WERI-Rb-1 (cell line): ENCODE results near the gene CD99.
"Not testable (repeated sequence)": the region's sequence is repeated elsewhere in the genome, so short reads cannot be mapped to it uniquely, and the experiment has no call there.

Experiments used
- DNase-seq: peaks from one replicate; pipeline ENCODE4 v3.0.0-alpha.2; 2020
- H3K27ac ChIP-seq: fragments of 250-450 bp; sonication (Bioruptor Pico); 2 replicates; pipeline ENCODE4 v1.5.1; 2020; ENCODE audit warnings: mild to moderate bottlenecking, moderate library complexity
- H3K27me3 ChIP-seq: fragments of 250-450 bp; sonication (Bioruptor Pico); 2 replicates; pipeline ENCODE4 v1.5.1; 2021; ENCODE audit warnings: mild to moderate bottlenecking, low read depth, moderate library complexity; ENCODE audit not compliant: insufficient read depth, severe bottlenecking
- H3K36me3 ChIP-seq: fragments of 250-450 bp; sonication (Bioruptor Pico); 2 replicates; pipeline ENCODE4 v1.5.1; 2020; ENCODE audit warnings: mild to moderate bottlenecking, moderate library complexity
- H3K4me3 ChIP-seq: 2 replicates; pipeline ENCODE4 v1.5.1; 2011; ENCODE audit warnings: low read depth, mild to moderate bottlenecking, control low read depth, low read length
- H3K9me3 ChIP-seq: fragments of 250-450 bp; sonication (Bioruptor Pico); 2 replicates; pipeline ENCODE4 v1.5.1; 2021; ENCODE audit warnings: mild to moderate bottlenecking, moderate library complexity; ENCODE audit not compliant: severe bottlenecking
- CTCF ChIP-seq: IDR thresholded peaks from 2 replicates; pipeline ENCODE4 v1.5.1; 2011; ENCODE audit warnings: low read depth, mild to moderate bottlenecking, control low read depth, inconsistent platforms, low read length

The CD99 gene

DNA sequence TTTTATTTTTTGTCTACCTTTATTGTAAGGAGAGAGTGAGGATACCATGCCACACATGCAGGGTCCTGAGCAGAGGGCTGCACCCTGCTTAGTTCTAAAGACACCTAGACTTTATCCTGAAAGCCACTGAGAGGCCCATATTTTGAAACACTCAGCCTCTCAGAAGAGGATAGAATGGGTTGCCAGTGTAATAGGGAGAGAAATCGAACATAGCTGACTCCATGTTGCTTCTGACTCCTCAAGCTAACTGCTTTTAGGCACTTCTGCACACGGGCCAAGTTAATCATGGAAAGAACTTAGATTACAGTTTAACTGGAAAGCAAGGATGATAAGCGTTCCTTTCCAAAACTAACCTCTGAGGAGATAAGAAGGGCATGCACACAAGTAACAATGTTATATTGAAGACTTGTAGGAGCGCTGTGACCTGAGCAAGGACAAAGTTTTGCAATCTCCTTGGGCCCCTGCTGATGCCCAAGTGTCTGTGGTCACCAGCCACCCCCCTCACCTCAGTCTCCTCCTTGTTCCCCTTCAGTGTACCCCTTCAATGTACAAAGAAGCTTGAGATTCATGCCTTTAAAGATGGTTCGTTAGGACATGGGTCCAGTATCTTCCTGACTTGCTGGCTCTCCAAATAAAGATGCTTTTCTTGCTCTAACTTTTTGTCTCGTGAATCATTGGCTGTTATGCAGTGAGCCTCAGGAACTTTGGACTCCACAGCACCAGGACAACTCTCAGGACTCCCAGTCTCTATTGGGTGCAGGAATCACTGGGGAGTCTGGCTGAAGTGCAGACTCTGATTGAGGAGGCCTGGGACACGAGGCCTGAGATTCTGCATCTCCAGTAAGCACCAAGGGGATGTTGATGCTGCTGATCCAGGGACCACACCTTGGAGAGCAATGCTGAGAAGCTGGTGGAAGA, 25.4 kb upstream of the CD99 start:
- no peaks in the 10 kb centered on the region for H3K36me3 ChIP-seq
- H3K4me3 ChIP-seq = no peak overlapping the region
- TF ChIP-seq CTCF = no peak
- no peak for DNase-seq
- no peaks in the 10 kb centered on the region for H3K27me3 ChIP-seq
- H3K27ac ChIP-seq = no peak overlapping the region
- no peaks in the 10 kb centered on the region for H3K9me3 ChIP-seq

GRCh38 chrX:2666491-2666890, 24.6 kb upstream of the CD99 start:
- H3K4me3 ChIP-seq = no peak overlapping the region
- no peak for TF ChIP-seq CTCF
- DNase-seq = no peak
- no peaks in the 10 kb centered on the region for H3K9me3 ChIP-seq
- no peaks in the 10 kb centered on the region for H3K36me3 ChIP-seq
- no peaks in the 10 kb centered on the region for H3K27me3 ChIP-seq
- H3K27ac ChIP-seq = no peak overlapping the region

GRCh38 chrX:2670978-2671377, 20.1 kb upstream of the CD99 start:
- Histone ChIP-seq H3K4me3 (no peak overlapping the region), H3K27me3 (no peaks in the 10 kb centered on the region), H3K36me3 (no peaks in the 10 kb centered on the region), H3K27ac (no peak overlapping the region), H3K9me3 (no peaks in the 10 kb centered on the region)
- no peak for TF ChIP-seq CTCF
- no peak for DNase-seq

- no peak for TF ChIP-seq CTCF
Observed at GRCh38 chrX:2672084-2672483, 19.0 kb upstream of the CD99 start.

GRCh38 chrX:2673611-2674010, 17.5 kb upstream of the CD99 start:
- TF ChIP-seq CTCF = no peak
- no peak overlapping the region for H3K4me3 ChIP-seq
- DNase-seq = no peak
- H3K27ac ChIP-seq = no peak overlapping the region
- no peaks in the 10 kb centered on the region for H3K27me3 ChIP-seq
- no peaks in the 10 kb centered on the region for H3K9me3 ChIP-seq
- no peaks in the 10 kb centered on the region for H3K36me3 ChIP-seq

More at GRCh38 chrX:2672084-2672483, 19.0 kb upstream of the CD99 start:
- no peak for DNase-seq
- H3K36me3 ChIP-seq = no peaks in the 10 kb centered on the region
- H3K27me3 ChIP-seq = no peaks in the 10 kb centered on the region
- H3K4me3 ChIP-seq = no peak overlapping the region
- no peaks in the 10 kb centered on the region for H3K9me3 ChIP-seq
- no peak overlapping the region for H3K27ac ChIP-seq

DNA sequence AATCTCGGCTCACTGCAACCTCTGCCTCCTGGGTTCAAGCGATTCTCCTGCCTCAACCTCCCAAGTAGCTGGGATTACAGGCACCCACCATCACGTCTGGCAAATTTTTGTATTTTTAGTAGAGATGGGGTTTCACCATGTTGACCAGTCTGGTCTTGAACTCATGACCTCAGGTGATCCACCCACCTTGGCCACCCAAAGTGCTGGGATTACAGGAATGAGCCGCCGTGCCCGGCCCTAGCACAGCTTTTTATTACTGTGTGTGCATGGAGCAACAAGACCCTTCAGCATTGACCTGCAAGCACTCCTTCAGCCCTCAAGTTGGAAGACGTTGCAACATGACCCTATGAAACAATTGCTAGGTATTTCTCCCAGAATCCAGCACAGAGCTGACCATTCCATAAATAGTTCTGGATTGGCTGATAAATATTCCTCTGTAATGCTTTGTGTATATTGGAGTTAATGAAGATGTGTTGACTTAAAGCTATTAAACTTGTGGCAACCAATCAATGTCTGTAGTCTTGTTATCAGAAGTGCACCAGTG, 15.4 kb upstream of the CD99 start:
- not testable (repeated sequence) for H3K36me3 ChIP-seq, H3K9me3 ChIP-seq, DNase-seq, H3K4me3 ChIP-seq, H3K27ac ChIP-seq, H3K27me3 ChIP-seq
